ENCODE measurements around the gene CUL4A. TPM values are rescaled to one million over a fixed set of nuclear protein-coding genes. Genes with fewer than 3 reads are reported as not detected.
A peak's percentile ranks its signal among the peaks of the same experiment; 100 is the strongest.

Gene CUL4A
- total and polyA plus RNA-seq, 7 donors = 75.4 to 180 (median 135) TPM

DNA sequence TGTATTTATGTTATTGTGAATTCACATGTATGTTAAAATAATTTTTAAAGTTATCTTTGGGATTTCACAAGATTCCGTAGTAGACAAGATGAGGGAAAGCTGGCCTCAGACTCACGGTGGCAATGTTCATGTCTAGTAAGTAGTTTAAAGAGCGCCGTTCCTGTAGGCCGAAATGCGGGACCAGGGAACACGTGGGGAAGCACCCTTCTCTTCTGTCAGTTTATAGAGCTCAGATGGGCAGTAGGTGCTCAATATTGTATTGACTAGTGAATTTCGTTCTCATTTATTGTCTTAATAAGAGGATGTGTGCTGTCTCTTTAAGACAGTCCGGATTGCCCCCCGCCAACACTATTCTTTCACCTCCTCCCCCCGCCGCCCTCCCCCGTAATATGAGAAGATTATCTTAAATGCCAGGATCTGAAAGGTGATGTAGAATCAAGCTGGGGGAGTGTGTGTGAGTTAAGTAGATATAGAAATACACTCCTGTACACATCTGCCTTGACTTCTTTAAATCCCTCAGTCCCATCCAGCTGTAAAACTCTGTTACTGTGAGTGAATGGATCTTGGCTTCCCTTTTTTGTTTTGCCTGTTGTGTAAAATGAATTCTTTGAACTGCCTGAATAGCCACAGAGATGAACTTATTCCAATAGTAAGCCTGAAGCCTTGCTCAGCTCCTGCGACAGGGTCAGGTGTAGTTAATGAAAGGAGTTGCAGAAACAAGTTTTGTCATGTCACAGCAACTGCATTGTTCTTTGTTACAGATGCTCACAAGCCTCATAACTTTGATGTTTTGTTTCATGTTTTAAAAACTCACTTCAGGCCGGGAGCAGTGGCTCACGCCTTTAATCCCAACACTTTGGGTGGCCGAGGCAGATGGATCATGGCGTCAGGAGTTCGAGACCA lies 88.9 kb downstream of the CUL4A start:
- Histone ChIP-seq H3K9me3 (no peaks in the 10 kb centered on the region), H3K4me1 (peaks cover 50% of the 10 kb centered on the region), H3K27me3 (ENCODE audit: insufficient read depth in 3 of 3, low read length in 2 of 3) (no peaks in the 10 kb centered on the region), H3K4me3 (peak overlapping the region; percentile 98), H3K36me3 (ENCODE audit: insufficient read depth in 1 of 2, low read depth in 1 of 2) (peaks cover 0 to 5% of the 10 kb centered on the region in 2 donors), H3K27ac (peak overlapping the region; percentile 98)
- WGBS, 3 donors = 26 to 29% (median 27%) methylated on average over 19 of the region's 19 CpGs
- no peak for TF ChIP-seq CTCF (IDR thresholded peaks at IDR 0.05)
- DNase-seq (no peak), ATAC-seq (no peak)
- intact Hi-C loops (cut with DNase I) = loop anchor here in 1 of 2 donors (5.0 to 10.0 kb wide), 2 partner anchors 91 to 157 kb away; partner anchors contain the start of genes ADPRHL1, CUL4A and PCID2

DNA sequence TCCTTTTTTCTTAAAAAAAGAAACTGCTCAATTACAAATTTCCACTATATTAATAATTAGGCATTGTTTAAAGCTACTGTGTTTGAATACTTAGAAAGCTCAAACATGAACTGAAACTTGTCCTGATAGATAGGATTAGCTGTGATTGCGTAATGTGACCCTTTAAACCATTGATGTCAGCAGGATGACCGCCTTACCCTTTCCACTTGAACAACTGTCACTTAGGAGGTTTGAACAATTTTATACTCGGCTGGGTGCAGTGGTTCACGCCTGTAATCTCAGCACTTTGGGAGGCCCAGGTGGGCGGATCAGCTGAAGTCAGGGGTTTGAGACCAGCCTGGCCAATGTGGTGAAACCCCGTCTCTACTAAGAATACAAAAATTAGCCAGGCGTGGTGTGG lies 90.5 kb downstream of the CUL4A start:
- intact Hi-C loops (cut with DNase I) = loop anchor here in 1 of 2 donors (5.0 to 10.0 kb wide), 2 partner anchors 93 to 155 kb away; partner anchors contain the start of genes ADPRHL1, CUL4A and PCID2

DNA sequence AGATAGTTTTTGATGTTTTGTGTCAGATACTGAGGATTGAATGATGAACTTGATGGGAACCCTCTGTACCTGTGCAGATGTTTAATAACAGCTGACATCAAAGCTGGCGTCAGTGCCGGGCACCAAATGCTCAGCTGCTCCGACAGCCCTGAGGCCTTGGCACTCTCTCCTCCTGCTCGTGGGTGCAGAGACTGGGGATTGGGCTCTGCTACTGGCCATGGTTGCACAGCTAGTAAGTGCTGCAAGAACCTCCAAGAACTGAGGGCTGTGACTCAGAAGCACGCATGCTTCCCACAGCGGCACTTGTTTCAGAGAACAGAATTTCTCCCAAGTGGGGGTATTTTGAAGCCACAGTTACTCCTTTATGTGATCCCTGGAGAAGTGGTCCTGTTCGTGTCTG lies 93.6 kb downstream of the CUL4A start:
- peak in 1 of 2 donors; percentile 46 for DNase-seq
- Histone ChIP-seq H3K27ac (peak overlapping the region; percentile 74), H3K9me3 (no peaks in the 10 kb centered on the region), H3K27me3 (ENCODE audit: insufficient read depth in 3 of 3, low read length in 2 of 3) (no peaks in the 10 kb centered on the region), H3K4me3 (no peak overlapping the region), H3K4me1 (peaks cover 74% of the 10 kb centered on the region), H3K36me3 (ENCODE audit: insufficient read depth in 1 of 2, low read depth in 1 of 2) (peaks cover 2 to 18% of the 10 kb centered on the region in 2 donors)
- TF ChIP-seq CTCF (IDR thresholded peaks at IDR 0.05) = no peak
- intact Hi-C loops (cut with DNase I) = no loop called here
- 55 to 66% (median 55%) methylated on average over 7 of the region's 7 CpGs for WGBS, 3 donors
- peak in 2 of 4 donors; percentile 34 to 59 for ATAC-seq

More for the DNA sequence above, 90.5 kb downstream of the CUL4A start:
- ATAC-seq (peak in 1 of 4 donors; percentile 29), DNase-seq (peak in 1 of 2 donors; percentile 42)
- Histone ChIP-seq H3K4me3 (peak overlapping the region; percentile 22), H3K27me3 (ENCODE audit: insufficient read depth in 3 of 3, low read length in 2 of 3) (no peaks in the 10 kb centered on the region), H3K4me1 (peaks cover 67% of the 10 kb centered on the region), H3K27ac (peak overlapping the region; percentile 98), H3K36me3 (ENCODE audit: insufficient read depth in 1 of 2, low read depth in 1 of 2) (peaks cover 0 to 5% of the 10 kb centered on the region in 2 donors), H3K9me3 (no peaks in the 10 kb centered on the region)
- TF ChIP-seq CTCF (IDR thresholded peaks at IDR 0.05) = no peak
- 47 to 65% (median 55%) methylated on average over 7 of the region's 7 CpGs for WGBS, 3 donors

DNA sequence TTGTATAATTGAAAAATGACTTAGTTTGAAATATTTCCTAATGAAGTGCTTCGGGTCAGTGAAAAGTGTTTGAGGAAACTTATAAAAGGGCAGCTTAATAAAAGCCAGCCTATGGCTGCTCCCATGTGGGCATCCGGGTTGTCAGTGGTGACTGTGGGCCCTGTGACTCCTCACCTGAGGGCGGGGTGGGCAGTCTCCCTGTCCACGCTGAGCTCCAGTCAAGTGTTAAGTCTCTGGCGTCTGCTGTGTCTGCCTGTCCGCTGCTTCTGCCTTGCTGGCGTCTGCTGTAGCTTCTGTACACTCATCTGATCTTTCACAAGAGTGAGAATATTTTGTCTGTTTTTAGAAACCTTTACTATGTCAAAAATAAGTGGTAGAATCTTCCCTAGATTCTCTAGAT lies 94.7 kb downstream of the CUL4A start:
- no peak overlapping the region for H3K4me3 ChIP-seq
- peak in 1 of 2 donors; percentile 41 for DNase-seq
- 76 to 87% (median 80%) methylated on average over 7 of the region's 7 CpGs for WGBS, 3 donors
- H3K36me3 ChIP-seq (ENCODE audit: insufficient read depth in 1 of 2, low read depth in 1 of 2) = peaks cover 2 to 28% of the 10 kb centered on the region in 2 donors
- intact Hi-C loops (cut with DNase I) = loop anchor here in 1 of 2 donors (1.0 kb wide), 1 partner anchor 19 kb away; no protein-coding TSS in a partner anchor
- H3K4me1 ChIP-seq = peaks cover 65% of the 10 kb centered on the region
- peak overlapping the region; percentile 74 for H3K27ac ChIP-seq
- ATAC-seq = peak in 3 of 4 donors; percentile 26 to 51 (median 46)
- H3K27me3 ChIP-seq (ENCODE audit: insufficient read depth in 3 of 3, low read length in 2 of 3) = no peaks in the 10 kb centered on the region
- TF ChIP-seq CTCF (IDR thresholded peaks at IDR 0.05) = no peak
- H3K9me3 ChIP-seq = no peaks in the 10 kb centered on the region
